Right kidney (tissue), 1 donor: ENCODE measurements around the gene ABCF3.
A peak's percentile ranks its signal among the peaks of the same experiment; 100 is the strongest.

ENCODE experiments used
- DNase-seq: peaks from one replicate; pipeline ENCODE4 v3.0.0-alpha.2; 2016

The ABCF3 gene

DNA sequence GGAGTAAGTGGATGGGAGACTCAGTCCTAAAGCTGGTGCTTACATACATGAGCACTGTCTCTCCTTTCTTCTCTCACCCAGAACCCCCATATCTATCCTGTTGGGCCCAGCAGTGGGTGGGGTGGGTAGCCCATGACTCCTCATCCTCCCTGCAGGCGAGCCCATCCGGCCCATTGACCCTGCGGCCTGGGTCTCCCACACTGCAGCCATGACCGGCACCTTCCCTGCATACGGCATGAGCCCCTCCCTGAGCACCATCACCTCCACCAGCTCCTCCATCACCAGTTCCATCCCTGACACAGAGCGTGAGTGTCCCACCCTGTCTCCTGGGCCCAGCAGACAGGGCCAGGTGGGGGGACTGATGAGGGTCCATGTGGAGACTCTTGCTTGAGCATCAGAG, 19.3 kb upstream of the ABCF3 start:
- DNase-seq = no peak

DNA sequence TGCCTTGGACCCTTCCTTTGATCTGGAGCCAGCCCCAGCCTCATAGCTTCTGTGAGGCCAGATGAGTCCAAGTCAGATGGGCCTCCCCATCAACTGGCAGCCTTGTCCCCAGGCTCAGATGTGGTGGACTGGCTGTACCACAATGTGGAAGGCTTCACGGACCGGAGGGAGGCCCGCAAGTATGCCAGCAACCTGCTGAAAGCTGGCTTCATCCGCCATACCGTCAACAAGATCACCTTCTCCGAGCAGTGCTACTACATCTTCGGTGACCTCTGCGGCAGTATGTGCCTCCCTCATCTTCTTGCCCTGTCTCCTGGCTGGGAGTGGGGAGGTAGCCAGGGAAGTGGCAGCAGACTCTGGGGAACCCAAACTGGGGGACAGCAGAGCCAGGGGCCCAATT, 18.2 kb upstream of the ABCF3 start:
- no peak for DNase-seq

DNA sequence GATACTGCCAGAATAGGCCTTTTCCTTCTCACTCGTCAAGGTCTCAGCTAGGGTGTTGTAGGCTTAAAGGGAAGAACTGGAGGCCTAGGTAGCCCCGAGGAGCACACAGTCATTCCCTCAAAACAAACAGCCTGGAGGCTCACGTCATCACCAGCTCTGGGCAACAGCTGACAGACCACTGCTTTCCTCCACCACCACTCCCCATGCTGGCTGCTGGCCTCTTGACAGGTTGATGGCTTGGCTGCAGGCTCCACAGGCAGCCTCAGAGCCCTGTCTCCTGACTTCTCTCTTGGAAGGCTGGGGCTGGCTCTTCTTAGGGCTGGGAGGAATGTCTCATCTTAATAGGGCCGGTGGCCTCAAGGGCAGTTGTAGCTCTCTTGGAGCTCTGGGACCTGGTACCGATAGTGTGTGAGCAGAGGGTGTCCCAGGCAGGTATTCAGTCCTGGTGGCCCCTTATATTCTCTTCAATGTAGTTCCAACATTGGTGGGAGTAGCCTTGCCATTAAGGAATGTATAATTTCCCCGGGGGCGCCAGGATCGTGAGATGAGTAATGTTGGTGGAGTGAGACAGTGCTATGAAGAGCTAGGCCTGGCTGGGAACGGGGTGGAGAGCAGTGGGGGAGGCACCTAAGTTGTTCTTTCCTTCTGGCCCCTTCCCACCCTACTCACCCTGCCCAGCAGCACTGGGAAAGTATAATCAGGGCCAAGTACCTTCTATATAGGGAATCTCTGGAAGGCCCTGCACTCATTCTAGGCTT, 17.5 kb upstream of the ABCF3 start:
- DNase-seq = no peak

DNA sequence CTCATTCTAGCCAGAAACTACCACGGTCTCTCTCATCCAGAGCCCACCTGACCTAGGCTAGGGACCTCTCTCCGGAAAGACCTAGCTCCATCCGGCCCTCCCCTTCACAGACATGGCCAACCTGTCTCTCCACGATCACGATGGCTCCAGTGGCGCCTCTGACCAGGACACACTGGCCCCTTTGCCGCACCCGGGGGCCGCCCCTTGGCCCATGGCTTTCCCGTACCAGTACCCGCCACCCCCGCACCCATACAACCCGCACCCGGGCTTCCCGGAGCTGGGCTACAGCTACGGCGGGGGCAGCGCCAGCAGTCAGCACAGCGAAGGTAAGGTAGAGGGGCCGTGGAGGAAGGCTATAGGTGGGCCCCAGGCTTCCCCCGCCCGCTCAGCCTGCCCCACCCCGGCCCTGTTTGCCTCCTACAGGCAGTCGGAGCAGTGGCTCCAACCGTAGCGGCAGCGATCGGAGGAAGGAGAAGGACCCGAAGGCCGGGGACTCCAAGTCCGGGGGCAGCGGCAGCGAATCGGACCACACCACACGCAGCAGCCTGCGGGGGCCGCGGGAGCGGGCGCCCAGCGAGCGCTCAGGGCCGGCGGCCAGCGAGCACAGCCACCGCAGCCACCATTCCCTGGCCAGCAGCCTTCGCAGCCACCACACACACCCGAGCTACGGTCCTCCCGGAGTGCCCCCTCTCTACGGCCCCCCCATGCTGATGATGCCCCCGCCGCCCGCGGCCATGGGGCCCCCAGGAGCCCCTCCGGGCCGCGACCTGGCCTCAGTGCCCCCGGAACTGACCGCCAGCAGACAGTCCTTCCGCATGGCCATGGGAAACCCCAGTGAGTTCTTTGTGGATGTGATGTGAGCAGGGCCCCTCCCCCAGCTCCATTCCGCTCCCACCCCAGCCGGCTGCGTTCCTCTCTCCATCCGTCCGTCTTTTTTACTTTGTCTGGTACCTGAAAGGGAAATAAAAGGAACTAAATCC, 15.8 kb upstream of the ABCF3 start:
- DNase-seq = no peak

DNA sequence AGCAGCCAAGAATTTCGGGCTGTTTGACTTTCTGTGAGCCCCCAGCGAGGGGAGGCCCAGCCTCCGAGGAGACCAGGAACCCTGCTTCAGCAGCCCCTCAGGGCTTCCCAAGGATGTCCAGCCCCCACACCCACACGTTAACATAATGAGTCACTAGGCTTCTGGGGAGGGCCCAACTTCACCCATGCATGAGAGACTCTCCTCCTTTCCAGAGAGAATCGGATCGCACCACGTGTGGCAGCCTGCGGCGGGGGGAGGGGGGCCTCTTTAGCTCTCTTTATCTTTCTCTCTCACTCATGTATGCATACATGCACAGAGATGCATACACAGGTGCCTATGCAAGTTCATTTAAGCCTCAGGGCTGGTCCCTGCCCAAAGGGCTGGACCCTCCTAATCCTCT, 14.4 kb upstream of the ABCF3 start:
- no peak for DNase-seq

DNA sequence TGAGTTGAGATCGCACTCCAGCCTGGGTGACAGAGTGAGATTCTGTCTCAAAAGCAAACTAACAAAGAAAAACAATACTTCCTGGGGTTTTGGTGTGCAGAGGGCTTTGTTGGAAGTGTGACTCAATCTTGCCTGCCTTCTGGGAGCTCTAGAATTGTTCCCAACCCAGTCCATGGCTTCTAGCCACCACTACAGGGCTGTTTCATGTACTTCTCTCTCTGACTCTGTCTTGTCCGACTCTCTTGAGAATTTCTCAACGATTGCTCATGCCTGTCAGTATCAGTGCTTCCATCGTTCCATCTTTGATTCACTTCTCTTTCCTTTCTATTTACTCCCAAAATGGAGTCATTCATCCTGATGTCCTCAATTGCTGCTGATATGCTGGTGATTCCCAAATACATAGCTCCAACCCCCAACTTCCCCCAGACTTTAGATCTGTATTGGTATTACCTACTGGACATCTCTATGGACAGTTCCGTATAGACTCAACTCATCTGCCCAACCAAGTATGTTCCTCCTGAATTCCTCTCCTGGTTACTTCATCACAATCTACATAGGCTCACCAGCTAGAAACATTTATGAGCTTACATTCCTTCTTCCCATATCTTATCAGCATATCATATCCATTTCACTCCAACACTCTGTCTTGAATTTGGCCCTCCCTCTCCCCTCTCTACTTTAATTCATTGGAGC, 13.2 kb upstream of the ABCF3 start:
- DNase-seq = no peak

DNA sequence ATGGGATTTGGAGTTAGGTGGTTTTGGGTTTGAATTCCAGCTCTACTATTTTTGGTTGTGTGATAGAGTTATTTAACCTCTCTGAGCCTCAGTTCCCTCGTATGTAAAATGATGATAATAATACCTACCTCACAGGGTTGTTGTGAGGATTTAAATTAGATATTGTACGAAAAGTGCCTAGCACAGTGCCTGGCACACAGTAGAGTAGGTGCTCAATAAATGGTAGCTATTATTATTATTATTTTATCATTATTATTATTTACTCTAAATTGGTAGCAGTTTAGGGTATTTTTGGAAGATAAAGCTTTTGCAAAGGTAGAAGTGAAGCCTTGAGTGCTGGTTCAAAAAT, 12.7 kb upstream of the ABCF3 start:
- no peak for DNase-seq

DNA sequence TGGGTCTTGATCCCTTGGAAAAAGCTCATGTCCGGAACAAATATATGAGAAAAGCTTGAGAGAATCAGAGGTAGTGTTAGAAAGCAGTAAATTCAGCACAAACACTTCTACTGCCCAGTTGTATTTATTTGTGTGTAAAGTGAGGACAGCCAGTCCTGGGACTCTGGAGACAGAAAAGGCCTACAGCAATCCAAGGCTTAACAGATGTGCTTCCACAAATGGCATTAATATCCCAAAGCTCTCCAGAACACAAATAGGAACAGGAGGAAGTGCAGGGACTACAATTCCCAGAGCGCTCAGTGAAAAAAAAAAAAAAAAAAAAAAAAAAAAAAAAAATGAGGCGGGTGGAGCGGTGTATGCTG, 11.7 kb upstream of the ABCF3 start:
- DNase-seq = no peak

DNA sequence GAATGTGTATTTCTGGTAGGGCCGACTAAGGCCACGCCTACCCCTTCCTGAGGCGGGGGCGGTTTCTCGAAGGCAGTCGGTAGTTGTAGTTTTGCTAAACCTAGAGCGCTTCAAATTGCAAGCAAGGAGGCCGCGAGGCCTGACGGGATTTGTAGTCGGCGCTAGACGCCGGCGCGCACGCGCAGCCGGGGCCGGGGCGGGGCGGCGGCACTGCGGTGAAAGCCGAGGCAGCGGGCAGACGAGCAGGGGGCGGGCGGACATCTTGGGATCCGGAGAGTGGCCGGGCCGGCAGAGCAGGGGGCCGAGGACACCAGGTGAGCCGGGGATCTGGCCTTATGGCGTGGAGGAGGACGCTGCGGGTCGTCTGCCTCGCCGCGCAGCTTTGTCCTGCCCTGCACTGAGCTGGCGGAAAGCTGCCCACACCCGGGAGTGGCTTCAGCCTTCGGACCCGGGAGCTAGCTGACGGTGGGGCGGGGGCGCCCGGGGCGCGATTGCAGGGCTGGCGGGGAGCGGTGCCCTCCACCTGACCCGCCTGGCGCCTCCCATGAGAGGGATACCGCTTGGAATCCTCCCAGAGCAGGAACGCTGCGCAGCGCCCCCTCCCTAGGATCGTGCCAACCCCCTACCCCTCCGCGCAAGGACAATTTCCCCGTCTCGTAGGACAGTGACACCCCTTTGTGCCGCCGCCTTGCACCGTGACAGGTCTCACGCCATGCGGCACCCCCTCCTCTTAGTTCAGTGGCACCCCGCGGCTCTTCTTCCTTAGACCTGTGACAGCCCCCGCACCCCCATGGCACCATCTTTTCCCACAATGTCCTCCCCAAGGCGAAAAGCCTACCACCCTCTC, 11.1 kb upstream of the ABCF3 start, which contains the start of gene AP2M1:
Gene AP2M1, plus strand, starts transcription at position 210 of the 847 bp plus-strand sequence. CDS start 2,139 bp downstream, outside the sequence.
- peak; percentile 91 for DNase-seq

DNA sequence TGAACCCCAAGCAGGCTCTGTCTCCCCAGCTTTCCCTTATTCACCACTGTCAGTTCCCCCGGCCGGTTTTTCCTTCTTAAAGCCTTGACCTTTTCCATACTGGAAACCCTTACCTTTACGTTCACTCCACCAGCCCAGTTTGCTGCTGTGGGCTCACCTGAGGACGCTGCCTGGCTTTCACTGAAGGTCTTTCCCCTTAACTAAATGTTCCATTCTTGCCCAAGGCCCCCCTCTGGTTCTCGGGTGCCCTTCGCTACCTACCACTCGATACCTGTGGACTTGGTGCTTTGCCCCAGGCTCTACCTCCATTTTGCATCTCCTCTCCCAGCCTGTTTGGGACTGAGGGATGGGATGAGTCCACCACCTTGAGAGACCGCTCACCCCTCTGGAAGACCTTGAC, 10.5 kb upstream of the ABCF3 start:
- no peak for DNase-seq

DNA sequence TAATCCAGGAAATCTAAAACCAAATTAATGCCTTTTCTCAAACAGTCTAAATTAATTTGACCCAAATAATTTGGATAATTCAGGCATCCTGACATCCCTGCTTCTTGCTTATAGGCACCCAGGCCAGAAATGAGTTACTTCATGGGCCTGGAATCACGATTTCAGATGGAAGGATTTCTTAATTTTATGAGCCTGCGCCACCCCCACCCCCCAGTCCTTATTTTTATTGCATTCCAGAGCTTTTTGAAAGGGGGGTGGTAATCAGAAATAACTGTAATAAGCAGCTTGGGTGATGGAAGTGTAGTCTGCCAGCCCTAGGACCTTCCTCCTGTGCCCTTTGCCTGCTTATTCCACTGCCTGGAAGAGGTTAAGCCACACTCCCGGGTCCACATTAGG, 10.0 kb upstream of the ABCF3 start:
- DNase-seq = no peak

DNA sequence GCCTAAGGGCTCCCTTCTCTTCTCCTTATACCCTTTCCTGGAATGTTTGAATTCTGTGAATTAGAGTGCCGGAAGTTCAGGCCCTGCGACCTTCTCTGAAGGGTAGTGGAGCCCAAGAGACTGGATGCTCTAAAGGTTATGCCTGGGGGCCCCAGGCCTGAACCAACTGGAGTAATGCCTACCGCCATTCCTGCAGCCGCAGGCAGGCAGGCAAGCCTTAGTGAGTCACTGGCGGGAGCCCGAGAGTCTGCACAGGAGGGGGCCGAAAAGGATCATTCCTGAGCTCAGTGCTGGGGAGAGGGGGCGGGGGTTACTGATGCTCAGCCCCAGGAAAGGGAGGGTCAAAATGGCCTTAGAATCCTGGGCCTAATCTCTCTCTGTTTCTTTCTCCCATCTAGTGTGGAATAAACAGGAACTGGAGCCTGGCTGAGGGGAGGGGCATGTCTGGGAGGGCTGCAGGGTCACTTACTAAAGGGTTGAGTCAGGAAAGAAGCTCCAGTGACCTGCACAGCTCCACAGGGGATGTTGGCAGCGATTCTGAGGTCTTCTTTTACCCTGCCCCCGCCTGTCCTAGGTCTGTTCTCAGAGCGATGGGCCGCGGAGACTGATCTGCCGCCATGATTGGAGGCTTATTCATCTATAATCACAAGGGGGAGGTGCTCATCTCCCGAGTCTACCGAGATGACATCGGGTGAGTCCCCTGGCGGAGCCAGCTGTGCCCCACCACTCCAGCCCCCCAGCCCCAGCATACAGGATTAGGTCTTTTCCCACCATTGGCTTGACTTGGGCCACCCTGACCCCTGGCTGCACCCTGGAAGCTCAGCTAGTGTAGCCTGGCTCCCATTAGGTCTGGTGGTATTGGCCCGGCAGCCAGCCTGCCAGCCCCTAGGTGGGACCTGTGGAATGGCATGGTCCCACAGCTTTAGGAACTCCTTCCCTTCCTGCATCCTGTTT, 9.3 kb upstream of the ABCF3 start:
- peak; percentile 39 for DNase-seq

DNA sequence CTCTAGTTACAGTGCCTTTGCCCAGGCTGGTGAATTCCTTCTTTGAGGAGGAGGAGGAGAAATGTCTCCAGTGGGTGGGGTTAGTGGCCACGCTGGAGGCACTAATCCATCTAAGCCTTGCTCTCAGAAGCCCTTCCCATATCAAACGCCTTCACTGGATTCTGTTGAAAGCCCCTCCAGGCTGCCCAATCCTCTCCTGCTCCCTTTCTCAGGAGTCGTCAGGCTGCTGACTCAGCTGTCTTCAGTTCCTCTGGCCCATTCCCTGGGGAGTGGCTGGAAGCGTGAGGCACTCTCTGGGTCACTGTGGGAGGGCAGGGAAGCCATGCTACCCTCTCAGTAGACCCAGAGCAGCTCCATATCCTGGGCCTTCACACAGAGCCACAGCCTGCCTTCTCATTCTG, 8.7 kb upstream of the ABCF3 start:
- no peak for DNase-seq

DNA sequence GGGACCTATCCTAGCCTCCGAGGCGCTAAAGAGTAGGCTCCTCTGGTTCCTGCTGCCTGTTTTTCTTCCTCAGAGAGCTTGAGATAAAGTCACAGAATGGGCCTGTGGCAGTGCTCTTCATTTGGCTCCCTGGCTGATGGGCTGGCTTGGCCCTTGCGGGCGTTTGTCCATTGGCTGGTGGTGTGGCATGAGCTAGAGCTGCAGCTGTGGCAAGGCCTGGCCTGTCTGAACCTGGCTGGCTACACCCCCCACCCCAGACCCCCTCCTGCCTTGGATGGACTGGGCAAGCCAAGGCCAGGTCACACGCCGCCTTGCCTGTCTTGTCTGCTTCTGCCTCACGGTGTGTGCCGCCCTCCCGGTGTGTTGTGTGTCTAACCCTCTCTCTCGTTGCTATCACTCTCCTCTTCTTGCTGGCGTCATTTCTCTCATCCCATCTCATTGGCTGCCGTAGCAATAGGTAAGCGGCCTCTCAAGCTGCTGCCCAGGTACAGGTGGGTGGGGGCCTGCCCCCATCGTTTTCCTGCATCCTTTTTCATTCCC, 8.2 kb upstream of the ABCF3 start:
- DNase-seq = no peak

DNA sequence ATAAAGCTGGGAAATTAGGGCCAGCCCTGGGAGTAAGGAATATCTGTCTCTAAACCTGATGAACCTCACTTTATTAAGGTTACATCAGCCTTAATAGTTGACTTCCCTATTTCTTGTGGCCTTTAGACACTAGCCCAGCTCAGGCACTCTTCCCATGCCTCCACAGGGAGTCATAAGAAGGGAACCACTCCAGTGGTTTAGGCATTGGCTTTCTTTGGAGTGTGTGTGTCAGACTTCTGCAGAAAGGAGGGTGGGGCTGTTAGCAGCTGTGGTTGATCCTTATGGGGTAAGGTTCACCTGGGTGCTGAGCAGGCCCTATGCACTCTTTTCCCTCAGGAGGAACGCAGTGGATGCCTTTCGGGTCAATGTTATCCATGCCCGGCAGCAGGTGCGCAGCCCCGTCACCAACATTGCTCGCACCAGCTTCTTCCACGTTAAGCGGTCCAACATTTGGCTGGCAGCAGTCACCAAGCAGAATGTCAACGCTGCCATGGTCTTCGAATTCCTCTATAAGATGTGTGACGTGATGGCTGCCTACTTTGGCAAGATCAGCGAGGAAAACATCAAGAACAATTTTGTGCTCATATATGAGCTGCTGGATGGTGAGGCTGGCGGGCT, 7.4 kb upstream of the ABCF3 start:
- DNase-seq = no peak

DNA sequence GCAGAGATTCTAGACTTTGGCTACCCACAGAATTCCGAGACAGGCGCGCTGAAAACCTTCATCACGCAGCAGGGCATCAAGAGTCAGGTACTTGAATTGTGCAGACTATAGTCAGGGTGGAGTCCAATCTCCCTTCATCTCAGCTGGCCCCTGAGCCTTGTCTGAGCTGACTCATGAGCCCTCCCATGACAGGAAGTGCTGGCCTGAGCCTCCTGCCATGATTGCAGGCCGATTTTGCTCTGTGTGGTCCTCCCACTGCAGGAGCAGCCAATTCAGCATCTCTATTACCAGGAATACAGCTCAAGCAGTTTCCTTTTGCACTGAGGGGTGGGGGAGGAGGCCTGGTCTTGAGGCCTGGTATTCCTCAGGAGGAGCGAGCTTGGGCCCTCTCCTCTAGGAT, 5.8 kb upstream of the ABCF3 start:
- DNase-seq = no peak

DNA sequence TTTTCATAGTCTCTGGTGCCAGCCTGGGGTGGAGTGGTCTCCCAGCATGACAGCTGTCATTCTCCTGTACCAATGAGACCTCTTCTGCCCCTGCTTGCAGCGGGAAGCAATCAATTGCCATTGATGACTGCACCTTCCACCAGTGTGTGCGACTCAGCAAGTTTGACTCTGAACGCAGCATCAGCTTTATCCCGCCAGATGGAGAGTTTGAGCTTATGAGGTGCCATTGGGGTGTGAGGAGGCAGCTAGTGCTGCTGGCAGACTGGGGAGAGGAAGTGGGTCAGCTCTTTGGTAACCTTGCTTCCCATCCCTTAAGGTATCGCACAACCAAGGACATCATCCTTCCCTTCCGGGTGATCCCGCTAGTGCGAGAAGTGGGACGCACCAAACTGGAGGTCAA, 4.4 kb upstream of the ABCF3 start:
- no peak for DNase-seq

DNA sequence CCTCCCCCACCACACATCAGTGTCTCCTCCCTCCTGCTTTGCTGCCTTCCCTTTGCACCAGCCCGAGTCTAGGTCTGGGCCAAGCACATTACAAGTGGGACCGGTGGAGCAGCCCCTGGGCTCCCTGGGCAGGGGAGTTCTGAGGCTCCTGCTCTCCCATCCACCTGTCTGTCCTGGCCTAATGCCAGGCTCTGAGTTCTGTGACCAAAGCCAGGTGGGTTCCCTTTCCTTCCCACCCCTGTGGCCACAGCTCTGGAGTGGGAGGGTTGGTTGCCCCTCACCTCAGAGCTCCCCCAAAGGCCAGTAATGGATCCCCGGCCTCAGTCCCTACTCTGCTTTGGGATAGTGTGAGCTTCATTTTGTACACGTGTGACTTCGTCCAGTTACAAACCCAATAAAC, 2.3 kb upstream of the ABCF3 start:
- no peak for DNase-seq

DNA sequence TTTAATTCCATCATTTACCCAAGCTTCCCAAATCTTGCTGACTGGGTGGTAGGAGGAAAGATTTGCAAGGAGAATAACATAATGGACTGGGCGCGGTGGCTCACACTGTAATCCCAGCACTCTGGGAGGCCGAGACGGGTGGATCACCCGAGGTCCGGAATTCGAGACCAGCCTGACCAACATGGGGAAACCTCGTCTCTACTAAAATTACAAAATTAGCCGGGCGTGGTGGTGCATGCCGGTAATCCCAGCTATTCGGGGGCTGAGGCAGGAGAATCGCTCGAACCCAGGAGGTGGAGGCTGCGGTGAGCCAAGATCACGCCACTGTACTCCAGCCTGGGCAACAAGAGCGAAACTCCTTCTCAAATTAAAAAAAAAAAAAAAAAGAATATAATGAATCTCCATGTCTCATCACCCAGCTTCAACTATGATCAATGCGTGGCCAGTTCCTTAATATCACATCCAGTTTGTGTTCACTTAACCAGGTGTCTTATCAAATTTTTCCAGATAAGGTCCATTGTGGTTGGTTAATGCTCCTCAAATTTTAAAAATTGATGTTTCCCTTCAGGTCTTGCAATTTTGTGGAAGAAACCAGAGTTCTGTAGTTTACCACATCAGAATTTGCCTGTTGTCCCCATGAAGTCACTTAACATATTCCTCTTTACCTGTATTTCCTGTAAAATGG, 1.3 kb upstream of the ABCF3 start:
- no peak for DNase-seq
